Neural progenitor cell (in vitro differentiated cells): ENCODE data around the gene BUB1B. TPM values are rescaled to one million over a fixed set of nuclear protein-coding genes. Genes with fewer than 3 reads are reported as not detected.
"Not testable (repeated sequence)": the region's sequence is repeated elsewhere in the genome, so short reads cannot be mapped to it uniquely, and the experiment has no call there.

Experiments used
- DNase-seq: peaks from one replicate; pipeline ENCODE4 v3.0.0-alpha.2; 2016; ENCODE audit warnings: low spot score
- H2AFZ ChIP-seq: fragments of 200-600 bp; sonication (generic); replicated peaks from 2 replicates; pipeline ENCODE4 v1.6.1; 2016; ENCODE audit warnings: antibody characterized with exemption
- H3F3A ChIP-seq: fragments of 200-600 bp; sonication (generic); 2 replicates; pipeline ENCODE4 v1.6.1; 2016; ENCODE audit warnings: antibody characterized with exemption, low read depth
- H3K27ac ChIP-seq: fragments of 200-600 bp; sonication (generic); 2 replicates; pipeline ENCODE4 v1.5.1; 2016; ENCODE audit warnings: mild to moderate bottlenecking
- H3K27me3 ChIP-seq: fragments of 200-600 bp; sonication (generic); 2 replicates; pipeline ENCODE4 v1.6.1; 2016; ENCODE audit warnings: mild to moderate bottlenecking, moderate library complexity
- H3K36me3 ChIP-seq: fragments of 200-600 bp; sonication (generic); 2 replicates; pipeline ENCODE4 v1.5.1; 2016
- H3K4me1 ChIP-seq: fragments of 200-600 bp; sonication (generic); 2 replicates; pipeline ENCODE4 v1.6.1; 2016; ENCODE audit warnings: mixed run types
- H3K4me2 ChIP-seq: fragments of 200-600 bp; sonication (generic); 2 replicates; pipeline ENCODE4 v1.6.1; 2016
- H3K4me3 ChIP-seq: fragments of 200-600 bp; sonication (generic); 2 replicates; pipeline ENCODE4 v1.5.1; 2016
- H3K79me2 ChIP-seq: fragments of 200-600 bp; sonication (generic); 2 replicates; pipeline ENCODE4 v1.6.1; 2016; ENCODE audit warnings: low read depth
- H3K9ac ChIP-seq: fragments of 200-600 bp; sonication (generic); 2 replicates; pipeline ENCODE4 v1.6.1; 2016
- H3K9me3 ChIP-seq: fragments of 200-600 bp; sonication (generic); 2 replicates; pipeline ENCODE4 v1.5.1; 2016; ENCODE audit warnings: low read depth
- H4K20me1 ChIP-seq: fragments of 200-600 bp; sonication (generic); 2 replicates; pipeline ENCODE4 v1.6.1; 2016; ENCODE audit warnings: low read depth
- H3K27ac Mint-ChIP-seq: 3 replicates; pipeline ENCODE4 v1.8.0; 2021; ENCODE audit warnings: mixed read lengths
- H3K27me3 Mint-ChIP-seq: 2 replicates; pipeline ENCODE4 v1.8.0; 2022; ENCODE audit warnings: low read depth, mild to moderate bottlenecking, inconsistent platforms, moderate library complexity, mixed read lengths; ENCODE audit not compliant: insufficient read depth
- H3K36me3 Mint-ChIP-seq: 3 replicates; pipeline ENCODE4 v1.8.0; 2021; ENCODE audit warnings: mixed read lengths
- H3K4me1 Mint-ChIP-seq: 3 replicates; pipeline ENCODE4 v1.8.0; 2021; ENCODE audit warnings: mixed read lengths
- H3K4me3 Mint-ChIP-seq: 3 replicates; pipeline ENCODE4 v1.8.0; 2021; ENCODE audit warnings: mild to moderate bottlenecking, moderate library complexity, mixed read lengths
- H3K9me3 Mint-ChIP-seq: 3 replicates; pipeline ENCODE4 v1.8.0; 2020; ENCODE audit warnings: mixed read lengths
- CTCF ChIP-seq: fragments of 200-600 bp; sonication (generic); IDR thresholded peaks from 2 replicates; pipeline ENCODE4 v1.5.1; 2017; ENCODE audit warnings: antibody characterized with exemption, mild to moderate bottlenecking
- EZH2 ChIP-seq: fragments of 200-600 bp; sonication (generic); IDR thresholded peaks from 2 replicates; pipeline ENCODE4 v1.6.1; 2017; ENCODE audit warnings: antibody characterized with exemption, mild to moderate bottlenecking, moderate library complexity
- EZH2phosphoT487 ChIP-seq: fragments of 200-600 bp; sonication (generic); IDR thresholded peaks from 2 replicates; pipeline ENCODE4 v1.6.1; 2017; ENCODE audit warnings: antibody characterized with exemption
- total RNA-seq: library from RNA; depleted of rRNA; stranded (reverse); fragments of >200 nt; gene quantifications from 2 replicates; pipeline ENCODE4 v1.2.3, GENCODE V29; 2015; ENCODE audit warnings: low replicate concordance

The BUB1B gene
- total RNA-seq, 1 donor from 2014 or later, result 167 TPM

GRCh38 chr15:40136470-40137302 is 24.2 kb upstream of the BUB1B start:
- H2AFZ ChIP-seq, result peak overlapping the region; percentile 17
- Mint-ChIP-seq H3K4me1 (peaks cover 23% of the 10 kb centered on the region), H3K27ac (peak overlapping the region; percentile 97), H3K27me3 (peaks cover 2% of the 10 kb centered on the region), H3K4me3 (peak overlapping the region; percentile 57), H3K9me3 (no peaks in the 10 kb centered on the region), H3K36me3 (no peaks in the 10 kb centered on the region)
- H3F3A ChIP-seq, result no peaks in the 10 kb centered on the region
- no peak overlapping the region for H3K9ac ChIP-seq
- peaks cover 7% of the 10 kb centered on the region for H3K4me1 ChIP-seq
- H4K20me1 ChIP-seq, result no peaks in the 10 kb centered on the region
- H3K27me3 ChIP-seq, result no peaks in the 10 kb centered on the region
- peak; percentile 39 for DNase-seq
- TF ChIP-seq CTCF, result no peak
- TF ChIP-seq EZH2phosphoT487, result no peak
- no peak for TF ChIP-seq EZH2
- H3K27ac ChIP-seq, result no peak overlapping the region
- H3K4me3 ChIP-seq, result no peak overlapping the region
- H3K79me2 ChIP-seq, result no peaks in the 10 kb centered on the region
- H3K36me3 ChIP-seq, result no peaks in the 10 kb centered on the region
- H3K4me2 ChIP-seq, result no peak overlapping the region
- no peaks in the 10 kb centered on the region for H3K9me3 ChIP-seq

- DNase-seq, result no peak
Measured at GRCh38 chr15:40137303-40138200, 23.3 kb upstream of the BUB1B start.

GRCh38 chr15:40138201-40138570 is 22.7 kb upstream of the BUB1B start:
- H4K20me1 ChIP-seq, DNase-seq, H3K9ac ChIP-seq, H3K27me3 ChIP-seq, H3K4me1 ChIP-seq, H3K27me3 Mint-ChIP-seq, H3K4me3 ChIP-seq, H3K79me2 ChIP-seq, H3F3A ChIP-seq, H3K27ac ChIP-seq, H3K4me2 ChIP-seq, H3K9me3 Mint-ChIP-seq, H3K4me3 Mint-ChIP-seq, H2AFZ ChIP-seq, H3K27ac Mint-ChIP-seq, H3K9me3 ChIP-seq, H3K36me3 ChIP-seq, H3K36me3 Mint-ChIP-seq: not testable (repeated sequence)
- peaks cover 23% of the 10 kb centered on the region for H3K4me1 Mint-ChIP-seq

More at GRCh38 chr15:40137303-40138200, 23.3 kb upstream of the BUB1B start:
- Mint-ChIP-seq H3K36me3 (no peaks in the 10 kb centered on the region), H3K4me3 (no peak overlapping the region), H3K27me3 (peaks cover under 1% of the 10 kb centered on the region), H3K27ac (no peak overlapping the region), H3K9me3 (no peaks in the 10 kb centered on the region), H3K4me1 (peaks cover 23% of the 10 kb centered on the region)
- H3F3A ChIP-seq, result no peaks in the 10 kb centered on the region
- H3K27me3 ChIP-seq, result no peaks in the 10 kb centered on the region
- TF ChIP-seq EZH2, result no peak
- TF ChIP-seq CTCF, result no peak
- no peak for TF ChIP-seq EZH2phosphoT487
- no peaks in the 10 kb centered on the region for H3K36me3 ChIP-seq
- H3K27ac ChIP-seq, result no peak overlapping the region
- H3K4me3 ChIP-seq, result no peak overlapping the region
- no peak overlapping the region for H3K4me2 ChIP-seq
- no peaks in the 10 kb centered on the region for H4K20me1 ChIP-seq
- no peak overlapping the region for H2AFZ ChIP-seq
- no peaks in the 10 kb centered on the region for H3K9me3 ChIP-seq
- H3K9ac ChIP-seq, result no peak overlapping the region
- H3K79me2 ChIP-seq, result no peaks in the 10 kb centered on the region
- H3K4me1 ChIP-seq, result peaks cover 7% of the 10 kb centered on the region
